HEK293 (cell line): ENCODE measurements around the gene B9D1.

ENCODE experiments used
- CTCF ChIA-PET: fragments of 350-600 bp; formaldehyde crosslinking; extraction: SDS; loops from one replicate; lab custom pipeline; 2021; ENCODE audit warnings: antibody characterized with exemption; lab: Yijun Ruan, JAX
- POLR2A ChIA-PET: fragments of 300-600 bp; formaldehyde crosslinking; extraction: SDS; loops from one replicate; lab custom pipeline; 2020; ENCODE audit warnings: antibody characterized with exemption, inconsistent platforms; lab: Yijun Ruan, JAX
- H3K27ac ChIP-seq: fragments of 200-500 bp; sonication (Bioruptor generic); 2 replicates; pipeline ENCODE4 v1.5.1; 2014; ENCODE audit warnings: low read depth, low read length, control low read depth, inconsistent platforms; ENCODE audit errors: extremely low read depth
- H3K36me3 ChIP-seq, 2 experiments: fragments of 200-500 bp in 1 of 2; sonication (Bioruptor generic) in 1 of 2; 1 replicate in 1 of 2; 2 replicates in 1 of 2; pipeline ENCODE4 v1.5.1; 2014 to 2017; ENCODE audit warnings: inconsistent platforms in 2 of 2, low read length in 2 of 2; ENCODE audit not compliant: control insufficient read depth in 2 of 2, insufficient read depth in 1 of 2
- H3K4me1 ChIP-seq: fragments of 200-500 bp; sonication (Bioruptor generic); 2 replicates; pipeline ENCODE4 v1.5.1; 2014; ENCODE audit warnings: mild to moderate bottlenecking, low read length, inconsistent platforms; ENCODE audit not compliant: control insufficient read depth, insufficient read depth
- H3K4me3 ChIP-seq: 2 replicates; pipeline ENCODE4 v1.5.1; 2011; ENCODE audit warnings: low read depth, mild to moderate bottlenecking, control low read depth, low read length, moderate library complexity
- H3K9me3 ChIP-seq: fragments of 200-500 bp; sonication (Bioruptor generic); 2 replicates; pipeline ENCODE4 v1.5.1; 2014; ENCODE audit warnings: low read depth, low read length, inconsistent platforms; ENCODE audit not compliant: control insufficient read depth, insufficient read depth
- GFI1B ChIP-seq: fragments of 450-650 bp; formaldehyde crosslinking; IDR thresholded peaks from 2 replicates; pipeline ENCODE4 v1.5.1; 2016; ENCODE audit warnings: missing biosample characterization, missing genetic modification characterization
- TCF7L2 ChIP-seq: IDR thresholded peaks from 2 replicates; pipeline ENCODE4 v1.6.1; 2011; ENCODE audit warnings: low read depth, mild to moderate bottlenecking, inconsistent platforms, low read length, moderate library complexity, borderline replicate concordance
- ZBTB1 ChIP-seq: fragments of 450-650 bp; formaldehyde crosslinking; IDR thresholded peaks from 2 replicates; pipeline ENCODE4 v1.5.1; 2016; ENCODE audit warnings: missing biosample characterization, missing genetic modification characterization
- ZBTB44 ChIP-seq: fragments of 450-650 bp; IDR thresholded peaks from 2 replicates; pipeline ENCODE4 v1.5.1; 2018; ENCODE audit warnings: missing biosample characterization, mild to moderate bottlenecking, missing genetic modification characterization
- ZFP69B ChIP-seq: fragments of 450-650 bp; formaldehyde crosslinking; IDR thresholded peaks from 2 replicates; pipeline ENCODE4 v1.5.1; 2016; ENCODE audit warnings: missing biosample characterization, missing genetic modification characterization
- ZNF10 ChIP-seq: fragments of 450-650 bp; formaldehyde crosslinking; IDR thresholded peaks from 2 replicates; pipeline ENCODE4 v1.5.1; 2017; ENCODE audit warnings: missing biosample characterization, missing genetic modification characterization
- ZNF184 ChIP-seq: fragments of 450-650 bp; IDR thresholded peaks from 2 replicates; pipeline ENCODE4 v1.5.1; 2018; ENCODE audit warnings: missing biosample characterization, mild to moderate bottlenecking, missing genetic modification characterization
- ZNF19 ChIP-seq: fragments of 450-650 bp; formaldehyde crosslinking; IDR thresholded peaks from 2 replicates; pipeline ENCODE4; 2016; ENCODE audit warnings: missing biosample characterization, missing genetic modification characterization, low read depth
- ZNF223 ChIP-seq: fragments of 450-650 bp; formaldehyde crosslinking; IDR thresholded peaks from 2 replicates; pipeline ENCODE4 v1.5.1; 2016; ENCODE audit warnings: missing biosample characterization, missing genetic modification characterization
- ZNF239 ChIP-seq: fragments of 450-650 bp; formaldehyde crosslinking; IDR thresholded peaks from 2 replicates; pipeline ENCODE4 v1.5.1; 2016; ENCODE audit warnings: missing biosample characterization, missing genetic modification characterization
- ZNF335 ChIP-seq: fragments of 450-650 bp; formaldehyde crosslinking; conservative IDR thresholded peaks from 2 replicates; pipeline ENCODE4 v1.5.1; 2016; ENCODE audit warnings: missing biosample characterization, missing genetic modification characterization
- ZNF529 ChIP-seq: fragments of 450-650 bp; formaldehyde crosslinking; IDR thresholded peaks from 2 replicates; pipeline ENCODE4 v1.5.1; 2017; ENCODE audit warnings: missing genetic modification characterization, missing biosample characterization; ENCODE audit not compliant: insufficient replicate concordance
- ZNF610 ChIP-seq: fragments of 450-650 bp; formaldehyde crosslinking; IDR thresholded peaks from 2 replicates; pipeline ENCODE4 v1.5.1; 2016; ENCODE audit warnings: missing biosample characterization, missing genetic modification characterization, borderline replicate concordance
- ZNF660 ChIP-seq: fragments of 450-650 bp; IDR thresholded peaks from 2 replicates; pipeline ENCODE4 v1.5.1; 2018; ENCODE audit warnings: missing biosample characterization, mild to moderate bottlenecking, missing genetic modification characterization
- ZNF747 ChIP-seq: fragments of 450-650 bp; formaldehyde crosslinking; IDR thresholded peaks from 2 replicates; pipeline ENCODE4 v1.5.1; 2016; ENCODE audit warnings: missing biosample characterization, missing genetic modification characterization
- ZNF776 ChIP-seq: fragments of 450-650 bp; formaldehyde crosslinking; IDR thresholded peaks from 2 replicates; pipeline ENCODE4 v1.5.0; 2017; ENCODE audit warnings: missing biosample characterization, missing genetic modification characterization, borderline replicate concordance
- ZNF785 ChIP-seq: fragments of 450-650 bp; formaldehyde crosslinking; IDR thresholded peaks from 2 replicates; pipeline ENCODE4 v1.5.1; 2016; ENCODE audit warnings: missing biosample characterization, missing genetic modification characterization
- TF ChIP-seq, protein P1 (sequence below): fragments of 450-650 bp; formaldehyde crosslinking; IDR thresholded peaks from 2 replicates; pipeline ENCODE4 v1.5.1; 2016; ENCODE audit warnings: missing biosample characterization, missing genetic modification characterization

The B9D1 gene

DNA sequence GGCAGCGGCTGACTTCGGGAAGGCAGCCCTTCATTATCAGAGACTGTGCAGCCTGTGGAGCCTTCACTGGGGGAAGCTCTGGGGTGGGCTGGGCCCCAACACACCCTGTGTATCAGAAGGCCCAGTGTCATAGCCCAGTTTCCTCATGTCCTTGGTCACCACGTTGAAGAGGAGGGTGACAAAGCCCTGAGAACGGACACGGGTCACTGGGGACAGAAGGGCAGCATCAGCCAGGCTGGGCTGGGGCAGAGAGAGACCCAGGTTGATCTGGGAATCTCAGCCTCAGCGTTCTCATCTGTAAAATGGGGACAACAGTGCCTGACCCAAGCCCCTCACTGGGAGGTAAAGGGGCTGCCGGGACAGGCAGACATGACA lies 19.3 kb downstream of the B9D1 start:
- ChIA-PET CTCF (interaction anchor here (0.9 kb wide), 1 partner anchor 20 kb away, joined by 3 read pairs; no protein-coding TSS in a partner anchor), POLR2A (interaction anchor here (1.0 kb wide), 1 partner anchor 37 kb away, joined by 3 read pairs; no protein-coding TSS in a partner anchor)
- Histone ChIP-seq H3K27ac (no peak overlapping the region), H3K4me1 (peaks cover 8% of the 10 kb centered on the region), H3K4me3 (no peak overlapping the region), H3K9me3 (no peaks in the 10 kb centered on the region), H3K36me3 (peaks cover 0 to 5% of the 10 kb centered on the region in 2 experiments; a peak in 1 of 3 replicates)
- TF ChIP-seq ZNF529 (tag by site-specific recombination), result no peak
- no peak for TF ChIP-seq ZFP69B (tag by site-specific recombination)
- TF ChIP-seq TCF7L2, result no peak
- no peak for TF ChIP-seq GFI1B
- TF ChIP-seq ZNF747, result no peak
- TF ChIP-seq ZNF10 (tag by site-specific recombination), result no peak

DNA sequence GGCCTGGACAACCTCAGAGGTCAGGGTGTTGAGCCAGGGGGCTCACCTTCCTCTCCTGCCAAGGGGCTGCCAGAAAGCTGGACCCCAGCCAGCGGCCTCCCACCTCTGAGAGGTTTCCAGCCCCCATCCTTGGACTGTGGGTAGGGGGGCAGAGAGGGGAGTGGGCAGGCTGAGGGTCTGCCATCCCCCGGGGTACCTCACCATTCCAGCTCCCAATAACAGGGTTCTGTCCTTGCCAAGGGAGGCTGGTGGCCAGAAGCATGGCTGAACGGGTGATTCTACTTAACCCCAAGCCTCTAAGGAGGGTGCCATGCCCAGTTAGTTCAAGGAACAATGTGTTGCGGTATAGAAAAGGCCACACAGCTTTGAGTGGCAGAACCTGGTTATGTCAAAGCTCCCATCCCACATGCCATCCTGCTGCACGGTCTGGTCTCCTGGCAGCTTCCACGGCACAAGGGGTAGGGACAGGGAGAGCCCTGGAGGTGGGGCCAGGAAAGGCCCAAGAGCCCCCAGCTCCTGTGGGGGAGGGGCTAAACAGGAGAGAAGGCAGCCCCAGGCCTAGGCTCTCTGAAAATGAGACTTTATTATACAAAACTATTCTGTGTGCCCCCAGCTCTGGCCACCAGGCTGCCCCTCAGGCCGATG lies 19.8 kb downstream of the B9D1 start:
- TF ChIP-seq ZBTB44 (no peak), ZNF184 (no peak), ZNF19 (tag by site-specific recombination) (no peak), ZNF785 (tag by site-specific recombination) (no peak), ZNF239 (tag by site-specific recombination) (no peak), ZNF660 (tag by site-specific recombination) (no peak), ZNF776 (no peak), ZFP69B (tag by site-specific recombination) (no peak), ZBTB1 (no peak), ZNF223 (tag by site-specific recombination) (no peak), ZNF610 (no peak), ZNF335 (tag by site-specific recombination) (no peak)
- TF ChIP-seq, protein P1, sequence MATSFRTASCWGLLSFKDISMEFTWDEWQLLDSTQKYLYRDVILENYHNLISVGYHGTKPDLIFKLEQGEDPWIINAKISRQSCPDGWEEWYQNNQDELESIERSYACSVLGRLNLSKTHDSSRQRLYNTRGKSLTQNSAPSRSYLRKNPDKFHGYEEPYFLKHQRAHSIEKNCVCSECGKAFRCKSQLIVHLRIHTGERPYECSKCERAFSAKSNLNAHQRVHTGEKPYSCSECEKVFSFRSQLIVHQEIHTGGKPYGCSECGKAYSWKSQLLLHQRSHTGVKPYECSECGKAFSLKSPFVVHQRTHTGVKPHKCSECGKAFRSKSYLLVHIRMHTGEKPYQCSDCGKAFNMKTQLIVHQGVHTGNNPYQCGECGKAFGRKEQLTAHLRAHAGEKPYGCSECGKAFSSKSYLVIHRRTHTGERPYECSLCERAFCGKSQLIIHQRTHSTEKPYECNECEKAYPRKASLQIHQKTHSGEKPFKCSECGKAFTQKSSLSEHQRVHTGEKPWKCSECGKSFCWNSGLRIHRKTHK, result no peak
- Histone ChIP-seq H3K36me3 (peaks cover 0 to 5% of the 10 kb centered on the region in 2 experiments; a peak in 1 of 3 replicates), H3K9me3 (no peaks in the 10 kb centered on the region), H3K4me3 (no peak overlapping the region), H3K4me1 (peaks cover 8% of the 10 kb centered on the region), H3K27ac (no peak overlapping the region)
- ChIA-PET POLR2A (interaction anchor here (0.6 to 1.0 kb wide), 2 partner anchors 20 to 36 kb away, joined by 3 read pairs; partner anchors contain the start of gene B9D1), CTCF (interaction anchor here (0.9 kb wide), 1 partner anchor 20 kb away, joined by 3 read pairs; no protein-coding TSS in a partner anchor)
